ENCODE data around the gene PLEKHO2. TPM values are rescaled to one million over a fixed set of nuclear protein-coding genes. Genes with fewer than 3 reads are reported as not detected.
"Not testable (repeated sequence)": the region's sequence is repeated elsewhere in the genome, so short reads cannot be mapped to it uniquely, and the experiment has no call there.

PLEKHO2 gene, protein sequence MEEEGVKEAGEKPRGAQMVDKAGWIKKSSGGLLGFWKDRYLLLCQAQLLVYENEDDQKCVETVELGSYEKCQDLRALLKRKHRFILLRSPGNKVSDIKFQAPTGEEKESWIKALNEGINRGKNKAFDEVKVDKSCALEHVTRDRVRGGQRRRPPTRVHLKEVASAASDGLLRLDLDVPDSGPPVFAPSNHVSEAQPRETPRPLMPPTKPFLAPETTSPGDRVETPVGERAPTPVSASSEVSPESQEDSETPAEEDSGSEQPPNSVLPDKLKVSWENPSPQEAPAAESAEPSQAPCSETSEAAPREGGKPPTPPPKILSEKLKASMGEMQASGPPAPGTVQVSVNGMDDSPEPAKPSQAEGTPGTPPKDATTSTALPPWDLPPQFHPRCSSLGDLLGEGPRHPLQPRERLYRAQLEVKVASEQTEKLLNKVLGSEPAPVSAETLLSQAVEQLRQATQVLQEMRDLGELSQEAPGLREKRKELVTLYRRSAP
- 35.4 and 37.1 TPM in 2 replicates for total RNA-seq (2014; rRNA removed; shearing (Covaris generic))
- polyA plus RNA-seq (2015; cell fraction: cytosol; rRNA removed), result 31.8 and 40.7 TPM in 2 replicates
- polyA plus RNA-seq (2015; cell fraction: nucleus; rRNA removed), result 26.4 and 26.6 TPM in 2 replicates

DNA sequence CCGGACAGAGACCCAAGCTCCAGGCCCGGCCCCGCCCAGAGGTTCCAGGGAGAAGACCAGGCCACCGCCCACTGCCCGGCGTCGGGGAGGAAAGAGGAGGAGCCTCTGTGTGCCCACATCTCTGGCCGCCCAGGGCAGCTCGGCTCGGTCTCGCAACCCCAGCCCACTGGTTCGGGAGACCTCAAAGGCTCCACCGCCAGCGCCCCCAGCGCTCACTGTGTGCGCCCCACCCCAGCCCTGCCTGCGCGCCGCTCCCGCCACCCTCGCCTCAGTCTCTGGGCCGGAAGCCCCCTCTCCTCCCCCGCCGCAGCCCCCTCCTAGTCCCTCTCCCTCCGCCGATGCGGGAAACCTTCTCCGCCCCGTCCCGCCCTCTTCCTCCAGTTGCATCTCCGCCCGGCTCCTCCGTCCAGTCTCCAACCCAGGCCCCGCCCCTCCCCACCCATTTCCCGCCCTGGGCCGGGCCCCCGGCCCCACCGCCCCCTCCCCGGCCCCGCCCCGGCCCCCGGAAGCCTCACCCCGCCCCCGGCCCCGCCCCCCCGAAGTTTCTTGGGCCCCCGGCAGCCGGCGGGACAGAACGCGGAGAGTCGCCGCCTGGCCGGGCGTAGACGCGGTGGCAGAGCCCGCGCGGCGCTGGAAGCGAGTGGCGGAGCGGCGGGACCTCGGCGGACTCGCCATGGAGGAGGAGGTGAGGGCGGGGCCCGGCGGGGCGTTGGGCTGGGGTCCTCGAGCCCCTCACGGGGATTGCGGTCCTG, at the start of gene PLEKHO2:
Gene PLEKHO2 (plus strand): TSS at position 572 of the 752 bp plus-strand sequence. CDS start 102 bp downstream, at position 674.
- peak; percentile 92 for DNase-seq (ENCODE audit: low read depth, low spot score)
- in situ Hi-C loops (cut with HindIII; ENCODE audit: low pct_unique_long_range_greater_than_20kb, low sequenced_read_pairs), result no loop called here

DNA sequence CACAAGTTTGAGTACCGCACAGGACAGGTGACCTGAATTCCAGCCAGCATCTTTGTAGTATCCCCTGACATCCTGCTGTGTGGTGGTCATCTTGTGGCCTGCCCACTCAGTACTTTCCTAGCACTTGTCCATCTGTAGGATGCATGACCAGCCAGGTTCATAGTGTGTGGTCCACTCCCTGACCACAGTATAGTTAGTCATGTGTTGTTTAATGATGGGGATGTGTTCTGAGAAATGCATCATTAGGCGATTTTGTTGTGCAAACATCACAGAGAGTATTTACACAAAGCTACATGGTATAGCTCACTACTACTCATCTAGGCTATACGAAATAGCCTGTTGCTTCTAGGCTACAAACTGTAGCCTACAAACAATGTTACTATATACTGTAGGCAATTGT, 49.4 kb upstream of the PLEKHO2 start:
- in situ Hi-C loops (cut with HindIII; ENCODE audit: low pct_unique_long_range_greater_than_20kb, low sequenced_read_pairs), result no loop called here
- no peak for DNase-seq (ENCODE audit: low read depth, low spot score)

DNA sequence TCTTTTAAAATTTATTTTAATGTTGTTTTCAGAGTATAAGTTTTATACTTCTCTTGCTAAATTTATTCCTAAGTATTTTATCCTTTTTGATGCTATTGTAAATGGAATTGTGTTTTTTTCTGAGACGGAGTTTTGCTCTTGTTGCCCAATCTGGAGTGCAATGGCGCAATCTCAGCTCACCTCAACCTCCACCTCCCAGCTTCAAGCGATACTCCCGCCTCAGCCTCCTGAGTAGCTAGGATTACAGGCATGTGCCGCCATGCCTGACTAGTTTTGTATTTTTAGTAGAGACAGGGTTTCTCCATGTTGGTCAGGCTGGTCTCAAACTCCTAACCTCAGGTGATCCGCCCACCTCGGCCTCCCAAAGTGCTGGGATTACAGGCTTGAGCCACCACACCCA, 46.4 kb upstream of the PLEKHO2 start:
- in situ Hi-C loops (cut with HindIII; ENCODE audit: low pct_unique_long_range_greater_than_20kb, low sequenced_read_pairs); DNase-seq (ENCODE audit: low read depth, low spot score): not testable (repeated sequence)

DNA sequence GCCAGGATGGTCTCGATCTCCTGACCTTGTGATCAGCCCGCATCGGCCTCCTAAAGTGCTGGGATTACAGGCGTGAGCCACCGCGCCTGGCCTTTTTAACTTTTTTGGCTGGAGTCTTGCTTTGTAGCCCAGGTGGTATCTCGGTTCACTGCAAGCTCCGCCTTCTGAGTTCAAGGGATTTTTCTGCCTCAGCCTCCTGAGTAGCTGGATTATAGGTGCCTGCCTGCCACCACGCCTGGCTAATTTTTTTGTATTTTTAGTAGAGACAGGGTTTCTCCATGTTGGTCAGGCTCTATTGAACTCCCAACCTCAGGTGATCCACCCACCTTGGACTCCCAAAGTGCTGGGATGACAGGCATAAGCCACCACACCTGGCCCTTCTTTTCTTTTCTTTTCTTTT, 45.8 kb upstream of the PLEKHO2 start:
- in situ Hi-C loops (cut with HindIII; ENCODE audit: low pct_unique_long_range_greater_than_20kb, low sequenced_read_pairs), result not testable (repeated sequence)

DNA sequence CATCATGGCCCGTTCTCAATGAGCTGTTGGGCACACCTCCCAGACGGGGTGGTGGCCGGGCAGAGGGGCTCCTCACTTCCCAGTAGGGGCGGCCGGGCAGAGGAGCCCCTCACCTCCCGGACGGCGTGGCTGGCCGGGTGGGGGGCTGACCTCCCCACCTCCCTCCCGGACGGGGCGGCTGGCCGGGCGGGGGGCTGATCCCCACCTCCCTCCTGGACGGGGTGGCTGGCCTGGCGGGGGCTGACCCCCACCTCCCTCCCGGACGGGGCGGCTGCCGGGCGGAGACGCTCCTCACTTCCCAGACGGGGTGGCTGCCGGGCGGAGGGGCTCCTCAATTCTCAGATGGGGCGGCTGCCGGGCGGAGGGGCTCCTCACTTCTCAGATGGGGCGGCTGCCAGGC, 42.8 kb upstream of the PLEKHO2 start:
- in situ Hi-C loops (cut with HindIII; ENCODE audit: low pct_unique_long_range_greater_than_20kb, low sequenced_read_pairs), result not testable (repeated sequence)

More for the DNA sequence above, 45.8 kb upstream of the PLEKHO2 start:
- DNase-seq (ENCODE audit: low read depth, low spot score), result not testable (repeated sequence)

DNA sequence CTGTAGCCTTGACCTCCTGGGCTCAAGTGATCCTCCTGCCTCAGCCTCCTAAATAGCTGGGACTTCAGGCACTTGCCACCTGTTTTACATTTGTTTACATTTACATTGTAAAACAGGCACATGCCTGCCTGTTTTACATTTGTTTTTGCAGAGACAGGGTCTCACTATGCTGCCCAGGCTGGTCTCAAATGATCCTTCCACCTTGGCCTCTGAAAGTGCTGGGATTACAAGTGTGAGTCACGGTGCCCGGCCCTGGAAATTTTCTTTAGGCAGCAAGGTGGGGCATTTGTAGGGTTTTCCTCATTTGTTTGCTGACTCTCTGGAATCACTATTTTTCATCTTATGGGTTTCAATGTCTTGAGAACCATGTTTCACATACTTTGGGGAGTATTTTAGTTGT, 41.2 kb upstream of the PLEKHO2 start:
- in situ Hi-C loops (cut with HindIII; ENCODE audit: low pct_unique_long_range_greater_than_20kb, low sequenced_read_pairs), result no loop called here
- DNase-seq (ENCODE audit: low read depth, low spot score), result no peak

More for the DNA sequence above, 42.8 kb upstream of the PLEKHO2 start:
- not testable (repeated sequence) for DNase-seq (ENCODE audit: low read depth, low spot score)

DNA sequence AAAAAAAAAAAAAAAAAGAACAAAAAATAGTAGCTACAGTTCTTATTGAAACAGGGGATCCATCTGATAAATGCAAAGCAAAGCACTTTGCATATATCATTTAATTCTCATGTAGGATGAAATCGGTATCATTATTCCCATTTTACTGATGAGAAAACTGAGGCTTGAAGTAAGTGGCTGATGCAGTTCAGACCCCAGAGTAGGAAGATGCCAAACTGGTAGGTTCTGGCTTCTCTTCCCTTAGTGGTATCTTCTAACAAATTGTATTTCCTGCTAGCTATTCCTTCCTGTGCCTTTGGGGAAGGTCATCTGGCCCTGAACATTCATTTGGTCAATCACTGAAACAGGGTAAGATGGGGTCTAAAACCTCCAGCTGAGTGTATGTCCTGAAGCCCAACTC, 38.2 kb upstream of the PLEKHO2 start:
- no peak for DNase-seq (ENCODE audit: low read depth, low spot score)
- in situ Hi-C loops (cut with HindIII; ENCODE audit: low pct_unique_long_range_greater_than_20kb, low sequenced_read_pairs), result no loop called here

DNA sequence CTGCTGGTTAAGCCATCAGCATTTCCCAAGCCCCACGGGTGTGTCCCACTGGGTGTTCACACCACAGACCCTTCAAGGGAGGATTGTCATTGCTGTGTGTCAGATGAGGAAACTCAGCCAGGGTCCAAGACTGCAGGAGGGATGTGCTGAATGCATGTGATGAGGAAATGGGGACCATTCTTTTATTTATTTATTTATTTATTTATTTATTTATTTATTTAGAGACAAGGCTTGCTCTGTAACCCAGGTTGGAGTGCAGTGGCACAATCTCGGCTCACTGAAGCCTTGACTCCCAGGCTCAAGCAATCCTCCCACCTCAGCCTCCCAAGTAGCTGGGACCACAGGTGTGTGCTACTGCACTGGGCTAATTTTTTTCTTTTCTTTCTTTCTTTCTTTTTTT, 37.1 kb upstream of the PLEKHO2 start:
- DNase-seq (ENCODE audit: low read depth, low spot score), result no peak
- in situ Hi-C loops (cut with HindIII; ENCODE audit: low pct_unique_long_range_greater_than_20kb, low sequenced_read_pairs), result no loop called here

DNA sequence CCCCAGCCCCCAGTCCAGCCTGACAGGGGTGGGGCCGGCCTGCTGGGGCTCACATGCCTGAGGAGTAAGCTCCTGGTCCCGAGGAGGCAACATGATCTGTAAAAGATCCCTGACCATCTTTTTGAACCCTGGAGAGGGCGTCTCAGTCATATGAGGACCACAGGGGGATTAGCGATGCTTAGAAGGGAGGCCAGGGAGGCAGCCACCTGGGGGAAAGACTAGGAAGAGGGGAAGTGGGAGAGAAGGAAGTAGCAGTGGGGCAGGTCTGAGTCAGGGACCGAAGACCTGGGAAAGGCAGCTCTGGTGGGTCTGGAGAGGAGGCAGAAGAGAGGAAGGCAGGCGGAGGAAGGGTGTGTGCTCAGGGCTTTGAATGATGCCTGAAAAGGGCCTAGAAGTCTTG, 35.2 kb upstream of the PLEKHO2 start:
- in situ Hi-C loops (cut with HindIII; ENCODE audit: low pct_unique_long_range_greater_than_20kb, low sequenced_read_pairs), result no loop called here
- no peak for DNase-seq (ENCODE audit: low read depth, low spot score)

DNA sequence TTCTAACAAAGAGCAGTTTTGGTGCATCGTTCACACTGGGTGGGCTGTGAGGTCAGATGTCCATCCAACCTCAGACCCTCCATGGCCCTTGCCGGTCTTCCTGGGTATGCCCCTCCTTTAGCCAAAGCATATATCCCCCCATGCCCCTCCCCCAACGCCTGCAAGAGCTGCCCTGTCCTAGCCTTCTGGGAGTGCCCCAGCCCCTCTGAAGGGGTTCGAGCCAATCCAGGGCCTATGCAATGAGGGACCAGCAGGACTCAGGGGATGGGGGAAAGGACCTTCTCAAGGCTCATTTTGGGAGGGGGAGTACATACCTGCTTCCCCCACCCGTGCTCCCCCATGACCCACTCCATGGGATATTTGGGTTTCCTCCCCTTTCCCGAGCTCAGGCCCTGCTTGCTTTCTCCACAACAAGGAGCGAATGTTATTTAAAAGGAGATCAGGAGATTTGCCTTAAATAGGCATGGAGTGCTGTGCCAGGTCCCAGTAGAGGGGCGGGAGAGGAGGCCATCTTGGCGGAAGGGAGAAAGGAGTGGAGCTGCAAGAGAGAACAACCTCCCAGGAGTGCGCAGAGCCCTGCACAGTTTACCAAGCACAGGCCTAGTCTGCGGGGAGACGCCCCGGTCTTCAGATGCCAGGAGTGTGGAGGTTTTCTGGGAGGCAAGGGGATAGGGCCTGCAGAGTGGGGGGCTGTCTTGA, 34.5 kb upstream of the PLEKHO2 start:
- in situ Hi-C loops (cut with HindIII; ENCODE audit: low pct_unique_long_range_greater_than_20kb, low sequenced_read_pairs), result no loop called here
- DNase-seq (ENCODE audit: low read depth, low spot score), result no peak

DNA sequence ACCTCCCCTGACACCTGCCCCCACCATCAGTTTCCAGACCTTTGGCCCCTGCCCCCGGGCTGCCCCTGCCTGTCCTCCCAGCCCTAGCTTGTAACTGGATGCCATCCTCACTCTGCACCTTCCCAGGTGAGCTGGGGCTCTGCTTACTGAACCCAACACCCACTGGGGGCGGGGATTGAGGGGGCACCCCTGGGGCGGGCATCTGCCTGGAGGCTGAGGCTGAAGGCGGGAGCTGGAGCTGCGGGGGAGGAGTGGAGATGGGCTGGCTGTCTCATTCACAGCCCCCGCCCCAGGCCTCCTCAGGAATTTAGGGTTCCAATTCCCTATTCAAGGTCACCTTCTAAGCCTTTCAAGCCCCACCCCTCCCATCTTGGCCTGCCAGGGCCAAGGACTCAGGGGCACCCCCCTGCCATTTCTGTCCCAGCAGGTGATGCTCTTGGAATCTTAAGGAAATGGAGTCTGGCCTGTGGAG, 33.9 kb upstream of the PLEKHO2 start:
- in situ Hi-C loops (cut with HindIII; ENCODE audit: low pct_unique_long_range_greater_than_20kb, low sequenced_read_pairs), result no loop called here

DNA sequence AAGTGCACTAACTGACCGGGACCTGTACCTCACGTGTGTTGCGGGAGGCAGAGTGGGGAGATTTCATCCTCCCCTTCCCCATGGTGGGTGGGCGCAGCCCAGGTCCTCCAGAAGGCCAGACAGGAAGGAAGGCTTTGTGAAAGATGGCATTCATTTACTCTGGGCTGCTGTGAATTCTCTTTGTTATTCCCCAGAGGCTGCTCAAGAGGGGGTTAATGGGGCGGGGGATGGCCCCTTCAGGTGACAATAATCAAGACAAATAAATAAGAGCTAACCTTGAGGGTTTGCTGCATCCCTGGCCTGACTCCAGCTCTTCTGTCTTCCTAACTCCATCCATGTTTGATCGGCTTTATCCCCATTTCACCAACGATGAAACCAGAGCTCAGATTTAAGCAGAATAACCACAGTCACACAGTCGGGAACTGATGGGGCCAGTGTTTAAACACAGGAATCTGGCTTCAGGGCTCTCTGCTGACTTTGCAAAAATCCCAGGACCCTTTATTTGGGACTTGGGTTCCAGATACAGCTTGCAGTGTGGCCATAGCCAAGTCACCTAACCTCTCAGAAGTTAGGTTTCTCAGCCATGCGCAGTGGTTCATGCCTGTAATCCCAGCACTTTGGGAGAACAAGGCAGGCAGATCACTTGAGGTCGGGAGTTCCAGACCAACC, 32.8 kb upstream of the PLEKHO2 start:
- in situ Hi-C loops (cut with HindIII; ENCODE audit: low pct_unique_long_range_greater_than_20kb, low sequenced_read_pairs), result no loop called here
- no peak for DNase-seq (ENCODE audit: low read depth, low spot score)

More for the DNA sequence above, 33.9 kb upstream of the PLEKHO2 start:
- no peak for DNase-seq (ENCODE audit: low read depth, low spot score)

DNA sequence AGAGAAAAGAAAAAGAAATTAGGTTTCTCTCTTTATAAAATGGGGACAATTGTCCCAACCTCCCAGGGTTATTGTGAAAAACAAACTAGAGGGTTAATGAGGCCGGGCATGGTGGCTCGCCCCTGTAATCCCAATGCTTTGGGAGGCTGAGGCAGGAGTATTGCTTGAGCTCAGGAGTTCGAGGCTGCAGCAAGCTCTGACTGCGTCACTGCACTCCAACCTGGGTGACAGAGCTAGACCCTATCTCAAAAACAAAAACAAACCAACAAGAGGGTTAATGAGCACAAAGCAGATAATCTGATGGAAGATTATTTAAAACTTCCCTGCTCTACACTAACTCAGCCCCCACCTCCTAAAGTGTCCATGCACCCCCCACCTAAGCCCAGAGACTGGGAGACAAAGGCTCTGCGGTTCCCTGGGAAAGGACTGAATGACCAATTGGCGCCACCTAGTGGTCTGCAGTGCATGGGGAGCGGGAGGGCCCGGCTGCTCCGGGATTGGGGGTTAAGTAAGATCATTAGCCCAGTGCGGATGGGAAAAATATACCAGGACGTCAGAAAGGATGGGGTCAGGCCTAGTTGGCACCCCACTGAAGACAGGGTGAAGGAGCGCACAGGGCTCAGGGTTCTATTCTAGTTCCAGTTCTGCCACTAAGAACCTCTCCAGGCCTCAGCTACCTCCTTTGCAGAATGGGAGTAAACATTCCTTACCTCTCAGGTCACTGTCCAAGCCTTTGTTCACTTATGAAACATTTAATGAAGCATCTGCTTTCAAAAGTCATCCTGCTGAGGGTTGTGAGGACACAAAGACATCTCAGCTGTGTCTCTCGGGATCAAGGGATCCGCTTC, 31.8 kb upstream of the PLEKHO2 start:
- in situ Hi-C loops (cut with HindIII; ENCODE audit: low pct_unique_long_range_greater_than_20kb, low sequenced_read_pairs), result no loop called here

DNA sequence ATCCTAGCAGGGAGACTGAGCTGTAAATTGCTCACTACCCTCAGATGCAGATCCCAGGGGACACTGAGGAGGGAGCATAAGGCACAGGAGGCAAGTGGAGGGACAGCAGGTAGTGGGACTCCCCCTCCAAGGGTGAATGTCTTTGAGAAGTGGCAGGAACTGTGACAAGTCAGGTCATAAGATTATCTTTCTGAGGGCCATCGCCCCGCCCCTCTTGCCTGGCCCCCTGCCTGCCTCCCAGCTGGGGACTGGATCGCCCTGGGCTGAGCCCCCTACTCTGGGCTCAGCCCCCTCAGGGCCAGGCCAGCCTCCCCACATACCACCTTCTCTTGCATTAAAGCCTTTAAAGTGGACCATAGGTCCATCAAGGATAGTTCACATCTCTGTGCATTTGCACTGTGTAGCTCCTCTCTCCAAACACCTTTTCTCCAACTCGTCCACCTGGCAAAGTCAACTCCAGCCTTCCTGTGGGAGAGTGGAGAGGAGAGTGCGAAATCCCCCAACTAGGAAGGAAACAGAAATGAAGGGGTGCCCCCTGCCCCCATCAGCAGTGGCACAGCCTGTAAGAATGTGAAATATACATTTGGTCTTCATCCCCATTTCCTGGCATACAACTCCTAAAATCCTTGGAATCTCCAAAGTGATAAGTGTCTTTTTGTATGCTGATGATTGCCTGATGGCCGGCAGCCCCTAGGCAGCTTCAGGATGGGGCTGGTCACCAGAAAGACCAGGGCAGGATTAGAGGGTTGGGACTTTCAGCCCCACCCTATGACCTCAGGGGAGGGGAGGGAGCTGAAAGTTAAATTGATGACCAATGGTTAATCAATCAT, 31.0 kb upstream of the PLEKHO2 start:
- in situ Hi-C loops (cut with HindIII; ENCODE audit: low pct_unique_long_range_greater_than_20kb, low sequenced_read_pairs), result no loop called here
- no peak for DNase-seq (ENCODE audit: low read depth, low spot score)

More for the DNA sequence above, 31.8 kb upstream of the PLEKHO2 start:
- DNase-seq (ENCODE audit: low read depth, low spot score), result peak; percentile 83

DNA sequence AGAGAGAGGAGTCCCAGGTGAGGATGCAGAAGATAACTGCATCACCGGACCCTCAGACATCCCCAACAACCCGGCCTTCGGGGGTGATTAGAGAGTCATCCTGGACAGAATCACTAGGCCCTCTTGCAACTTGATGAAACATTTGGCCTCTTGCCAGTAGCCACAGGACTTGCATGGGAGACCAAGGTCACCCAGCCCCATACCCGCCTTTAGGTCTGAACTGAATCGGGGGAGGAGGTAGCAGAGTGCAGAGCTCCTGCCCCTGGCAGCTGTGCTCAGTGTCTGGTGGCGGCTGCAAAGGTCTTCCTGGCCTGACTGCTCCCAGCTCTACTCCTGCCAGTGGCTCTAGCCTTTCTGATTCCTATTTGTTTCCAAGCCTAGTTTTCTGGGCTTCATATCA, 28.6 kb upstream of the PLEKHO2 start:
- in situ Hi-C loops (cut with HindIII; ENCODE audit: low pct_unique_long_range_greater_than_20kb, low sequenced_read_pairs), result no loop called here

DNA sequence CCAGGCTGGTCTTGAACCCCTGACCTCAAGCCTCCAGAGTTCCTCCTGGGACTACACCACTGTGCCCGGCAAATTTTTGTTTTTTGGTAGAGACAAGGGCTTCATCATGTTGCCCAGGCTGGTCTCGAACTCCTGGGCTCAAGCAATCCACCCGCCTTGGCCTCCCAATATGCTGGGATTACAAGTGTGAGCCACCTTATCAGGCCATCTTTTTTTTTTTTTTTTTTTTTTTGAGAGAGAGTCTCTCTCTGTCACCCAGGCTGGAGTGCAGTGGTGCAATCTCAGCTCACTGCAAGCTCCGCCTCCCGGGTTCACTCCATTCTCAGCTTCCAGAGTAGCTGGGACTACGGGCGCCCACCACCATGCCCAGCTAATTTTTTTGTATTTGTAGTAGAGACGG, 27.4 kb upstream of the PLEKHO2 start:
- in situ Hi-C loops (cut with HindIII; ENCODE audit: low pct_unique_long_range_greater_than_20kb, low sequenced_read_pairs); DNase-seq (ENCODE audit: low read depth, low spot score): not testable (repeated sequence)

More for the DNA sequence above, 28.6 kb upstream of the PLEKHO2 start:
- no peak for DNase-seq (ENCODE audit: low read depth, low spot score)
